Caco-2 (cell line): ENCODE data around the gene TTC28. TPM values are rescaled to one million over a fixed set of nuclear protein-coding genes. Genes with fewer than 3 reads are reported as not detected.

Experiments used
- BruUV-seq: library from RNA; stranded (reverse); fragments of 400-500 nt; replicated peaks from 2 replicates; lab custom pipeline; 2021; lab: Mats Ljungman, UMichigan
- CTCF ChIA-PET: fragments of 300-600 bp; sonication (Branson Sonifier 250); formaldehyde crosslinking; loops from one replicate; lab custom pipeline; 2022; ENCODE audit warnings: antibody characterized with exemption; lab: Charles Lee
- POLR2A ChIA-PET: fragments of 300-600 bp; sonication (Branson Sonifier 250); formaldehyde crosslinking; loops from one replicate; lab custom pipeline; 2022; ENCODE audit warnings: antibody characterized with exemption; lab: Charles Lee
- DNase-seq, 2 experiments: peaks; one replicate each; pipeline versions ENCODE4 v3.0.0 to v3.0.0-alpha.2; 2020 to 2022
- H3K27me3 ChIP-seq: replicated peaks from 2 replicates; pipeline ENCODE4 v1.6.0; 2011; ENCODE audit warnings: low read length; ENCODE audit not compliant: control insufficient read depth, insufficient read depth
- H3K36me3 ChIP-seq: 2 replicates; pipeline ENCODE4 v1.5.1; 2011; ENCODE audit warnings: low read length; ENCODE audit not compliant: control insufficient read depth, insufficient read depth
- H3K4me1 ChIP-seq: fragments of 250-450 bp; sonication (Bioruptor Pico); 2 replicates; pipeline ENCODE4 v1.5.1; 2020; ENCODE audit warnings: mild to moderate bottlenecking
- H3K4me3 ChIP-seq: 2 replicates; pipeline ENCODE4 v1.5.1; 2011; ENCODE audit warnings: low read depth, mild to moderate bottlenecking, control low read depth, low read length
- H3K9me3 ChIP-seq: fragments of 250-450 bp; sonication (Bioruptor Pico); 2 replicates; pipeline ENCODE4 v1.5.1; 2020; ENCODE audit warnings: mild to moderate bottlenecking, moderate library complexity
- H3K27ac Mint-ChIP-seq: one replicate; pipeline ENCODE4 v1.8.0; 2022; ENCODE audit warnings: mixed read lengths; ENCODE audit not compliant: unreplicated experiment
- H3K27me3 Mint-ChIP-seq: one replicate; pipeline ENCODE4 v1.8.0; 2022; ENCODE audit warnings: mixed read lengths; ENCODE audit not compliant: insufficient read depth, unreplicated experiment
- H3K36me3 Mint-ChIP-seq: one replicate; pipeline ENCODE4 v1.8.0; 2022; ENCODE audit warnings: mild to moderate bottlenecking, mixed read lengths; ENCODE audit not compliant: insufficient read depth, unreplicated experiment
- H3K4me1 Mint-ChIP-seq: one replicate; pipeline ENCODE4 v1.8.0; 2022; ENCODE audit warnings: low read depth, mixed read lengths; ENCODE audit not compliant: unreplicated experiment
- H3K4me3 Mint-ChIP-seq: one replicate; pipeline ENCODE4 v1.8.0; 2022; ENCODE audit warnings: mild to moderate bottlenecking, moderate library complexity, mixed read lengths; ENCODE audit not compliant: unreplicated experiment
- H3K9me3 Mint-ChIP-seq: one replicate; pipeline ENCODE4 v1.8.0; 2022; ENCODE audit warnings: mixed read lengths; ENCODE audit not compliant: unreplicated experiment
- intact Hi-C: fragments of 100-400 bp; cut with micrococcal nuclease; formaldehyde crosslinking; loops from one replicate; pipeline ENCODE4 v1.10.0; 2022; ENCODE audit not compliant: unreplicated experiment
- total RNA-seq: library from RNA; stranded (reverse); gene quantifications from 2 replicates; pipeline ENCODE4 v1.2.3, GENCODE V29; 2022
- TF ChIP-seq, protein P1 (sequence below), 2 experiments: fragments of 200-600 bp in 1 of 2; IDR thresholded peaks; 1 replicate in 1 of 2; 2 replicates in 1 of 2; pipeline versions ENCODE4 v1.5.1 to v1.8.0; 2011 to 2022; ENCODE audit warnings: antibody characterized with exemption in 1 of 2, control low read depth in 1 of 2, inconsistent platforms in 1 of 2, low read depth in 1 of 2, low read length in 1 of 2, mild to moderate bottlenecking in 1 of 2, moderate library complexity in 1 of 2; ENCODE audit not compliant: insufficient read depth in 1 of 2, severe bottlenecking in 1 of 2, unreplicated experiment in 1 of 2

TTC28 gene
- total RNA-seq, 1 experiment from 2014 or later = 12.0 TPM

DNA sequence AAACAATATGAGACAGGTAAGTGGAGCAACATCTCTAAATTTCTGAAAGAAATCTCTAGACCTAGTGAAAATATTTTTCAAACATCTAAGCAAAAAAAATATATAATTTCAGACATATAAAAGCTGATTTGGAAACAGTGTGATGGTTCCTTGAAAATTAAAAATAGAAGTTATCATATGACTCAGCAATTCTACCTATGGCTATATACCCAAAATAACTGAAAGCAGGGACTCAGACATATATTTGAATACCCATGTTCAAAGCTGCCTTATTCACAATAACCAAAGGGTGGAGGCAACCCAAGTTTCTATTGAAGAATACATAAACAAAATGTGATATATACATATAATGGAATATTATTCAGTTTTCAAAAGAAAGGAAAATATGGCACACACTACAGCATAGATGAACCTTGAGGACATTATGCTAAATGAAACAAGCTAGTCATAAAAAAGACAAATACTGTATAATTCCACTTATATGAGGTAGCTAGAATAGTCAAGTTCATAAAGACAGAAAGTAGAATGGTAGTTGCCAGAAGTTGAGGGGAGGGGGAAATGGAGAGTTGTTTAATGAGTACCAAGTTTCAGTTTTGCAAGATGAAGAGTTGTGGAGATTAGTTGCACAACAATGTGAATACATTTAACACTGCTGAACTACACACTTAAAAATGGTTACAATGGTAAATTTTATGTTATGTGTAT lies 300.4 kb downstream of the TTC28 start:
- intact Hi-C loops = no loop called here
- Mint-ChIP-seq H3K4me1 (no peaks in the 10 kb centered on the region), H3K4me3 (no peak overlapping the region), H3K27ac (no peak overlapping the region), H3K27me3 (peaks cover 6% of the 10 kb centered on the region), H3K9me3 (peaks cover 5% of the 10 kb centered on the region), H3K36me3 (no peaks in the 10 kb centered on the region)
- BruUV-seq = no TSS peak
- Histone ChIP-seq H3K27me3 (no peaks in the 10 kb centered on the region), H3K9me3 (no peaks in the 10 kb centered on the region; the same call in 1 of the 2 replicates), H3K4me1 (0 out of 2 replicates have a peak, but pooled peaks cover 2% of the 10 kb centered on the region), H3K4me3 (no peak overlapping the region), H3K36me3 (no peaks in the 10 kb centered on the region)
- CTCF ChIA-PET = no interaction called here
- no peak for DNase-seq
- TF ChIP-seq, protein P1, sequence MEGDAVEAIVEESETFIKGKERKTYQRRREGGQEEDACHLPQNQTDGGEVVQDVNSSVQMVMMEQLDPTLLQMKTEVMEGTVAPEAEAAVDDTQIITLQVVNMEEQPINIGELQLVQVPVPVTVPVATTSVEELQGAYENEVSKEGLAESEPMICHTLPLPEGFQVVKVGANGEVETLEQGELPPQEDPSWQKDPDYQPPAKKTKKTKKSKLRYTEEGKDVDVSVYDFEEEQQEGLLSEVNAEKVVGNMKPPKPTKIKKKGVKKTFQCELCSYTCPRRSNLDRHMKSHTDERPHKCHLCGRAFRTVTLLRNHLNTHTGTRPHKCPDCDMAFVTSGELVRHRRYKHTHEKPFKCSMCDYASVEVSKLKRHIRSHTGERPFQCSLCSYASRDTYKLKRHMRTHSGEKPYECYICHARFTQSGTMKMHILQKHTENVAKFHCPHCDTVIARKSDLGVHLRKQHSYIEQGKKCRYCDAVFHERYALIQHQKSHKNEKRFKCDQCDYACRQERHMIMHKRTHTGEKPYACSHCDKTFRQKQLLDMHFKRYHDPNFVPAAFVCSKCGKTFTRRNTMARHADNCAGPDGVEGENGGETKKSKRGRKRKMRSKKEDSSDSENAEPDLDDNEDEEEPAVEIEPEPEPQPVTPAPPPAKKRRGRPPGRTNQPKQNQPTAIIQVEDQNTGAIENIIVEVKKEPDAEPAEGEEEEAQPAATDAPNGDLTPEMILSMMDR (IDR thresholded peaks at IDR 0.05; ENCODE audit: insufficient read depth in 1 of 2, low read depth in 1 of 2, low read length in 1 of 2, severe bottlenecking in 1 of 2, unreplicated experiment in 1 of 2) = no peak
- POLR2A ChIA-PET = no interaction called here

DNA sequence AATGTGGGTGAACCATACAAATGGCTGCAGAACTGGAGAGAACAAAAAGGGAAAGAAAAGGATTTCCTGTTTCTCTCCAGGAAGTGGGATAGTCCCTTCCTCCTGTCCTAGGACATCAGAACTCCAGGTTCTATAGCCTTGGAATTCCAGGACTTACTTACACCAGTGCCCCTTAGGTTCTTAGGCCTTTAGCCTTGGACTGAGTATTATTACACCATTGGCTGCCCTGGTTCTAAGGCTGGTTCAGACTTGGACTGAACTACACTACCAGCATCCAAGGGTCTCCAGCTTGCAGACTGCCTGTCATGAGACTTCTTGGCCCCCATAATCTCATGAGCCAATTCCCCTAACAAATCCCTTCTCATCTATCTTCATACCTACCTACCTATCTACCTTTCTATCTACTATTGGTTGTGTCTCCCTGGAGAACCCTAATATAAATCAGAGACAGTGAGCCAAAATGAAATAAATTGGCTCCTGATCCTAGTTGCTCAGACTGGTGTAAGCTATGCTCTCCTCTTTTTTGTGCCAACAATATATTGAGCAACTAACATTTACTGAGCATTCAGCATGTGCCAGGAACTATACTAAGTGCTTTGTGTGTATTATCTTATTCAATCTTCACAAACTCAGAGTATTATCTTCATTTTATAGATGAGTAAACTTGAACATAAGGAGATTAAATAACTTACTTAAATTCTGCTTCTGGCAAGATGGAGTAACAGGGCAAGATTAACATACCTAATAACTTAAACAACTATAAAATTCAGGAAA lies 303.7 kb downstream of the TTC28 start:
- H3K9me3 Mint-ChIP-seq = no peaks in the 10 kb centered on the region
- intact Hi-C loops = loop anchor here (1.0 kb wide), 1 partner anchor 48 kb away; no protein-coding TSS in a partner anchor
- H3K27me3 ChIP-seq = no peaks in the 10 kb centered on the region
- peaks cover 9% of the 10 kb centered on the region for H3K27me3 Mint-ChIP-seq
- DNase-seq = no peak
- H3K27ac Mint-ChIP-seq = no peak overlapping the region
- POLR2A ChIA-PET = no interaction called here
- no peaks in the 10 kb centered on the region for H3K4me1 Mint-ChIP-seq
- 0 out of 2 replicates have a peak, but pooled peaks cover 2% of the 10 kb centered on the region for H3K4me1 ChIP-seq
- no peak overlapping the region for H3K4me3 Mint-ChIP-seq
- TF ChIP-seq, protein P1 (IDR thresholded peaks at IDR 0.05; ENCODE audit: insufficient read depth in 1 of 2, low read depth in 1 of 2, low read length in 1 of 2, severe bottlenecking in 1 of 2, unreplicated experiment in 1 of 2) = no peak
- no TSS peak for BruUV-seq
- H3K4me3 ChIP-seq = no peak overlapping the region
- H3K9me3 ChIP-seq = no peaks in the 10 kb centered on the region; the same call in 1 of the 2 replicates
- no peaks in the 10 kb centered on the region for H3K36me3 ChIP-seq
- no peaks in the 10 kb centered on the region for H3K36me3 Mint-ChIP-seq
- CTCF ChIA-PET = no interaction called here

DNA sequence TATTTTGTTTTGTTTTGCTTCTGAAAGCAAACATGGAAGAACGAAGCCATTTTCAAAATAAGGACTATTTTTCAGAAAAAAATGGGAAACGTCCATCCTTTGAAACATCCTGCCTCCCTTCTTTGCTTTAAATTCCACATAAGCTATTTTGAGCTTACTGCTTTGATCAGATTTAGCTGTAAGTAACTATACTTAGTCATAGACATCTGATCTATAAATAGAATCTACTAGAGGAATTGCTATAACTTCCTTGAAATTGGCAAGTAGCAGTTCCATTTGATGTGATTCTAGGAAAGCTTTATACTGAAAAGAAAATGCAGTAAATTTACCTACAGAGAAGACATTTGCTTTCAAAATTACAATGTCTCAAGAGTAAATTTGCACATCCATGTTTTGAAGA lies 305.8 kb downstream of the TTC28 start:
- no peak overlapping the region for H3K4me3 Mint-ChIP-seq
- H3K27ac Mint-ChIP-seq = no peak overlapping the region
- POLR2A ChIA-PET = no interaction called here
- no peaks in the 10 kb centered on the region for H3K4me1 Mint-ChIP-seq
- peaks cover 9% of the 10 kb centered on the region for H3K27me3 Mint-ChIP-seq
- H3K4me1 ChIP-seq = 0 out of 2 replicates have a peak, but pooled peaks cover 2% of the 10 kb centered on the region
- H3K27me3 ChIP-seq = no peaks in the 10 kb centered on the region
- H3K36me3 Mint-ChIP-seq = no peaks in the 10 kb centered on the region
- DNase-seq = no peak
- H3K4me3 ChIP-seq = no peak overlapping the region
- BruUV-seq = no TSS peak
- TF ChIP-seq, protein P1 (IDR thresholded peaks at IDR 0.05; ENCODE audit: insufficient read depth in 1 of 2, low read depth in 1 of 2, low read length in 1 of 2, severe bottlenecking in 1 of 2, unreplicated experiment in 1 of 2) = no peak
- H3K36me3 ChIP-seq = no peaks in the 10 kb centered on the region
- CTCF ChIA-PET = no interaction called here
- intact Hi-C loops = no loop called here
- H3K9me3 ChIP-seq = peaks cover 2% of the 10 kb centered on the region; the same call in 1 of the 2 replicates
- H3K9me3 Mint-ChIP-seq = no peaks in the 10 kb centered on the region
